Smooth muscle cell (in vitro differentiated cells): ENCODE measurements around the gene SLC1A5. TPM values are rescaled to one million over a fixed set of nuclear protein-coding genes. Genes with fewer than 3 reads are reported as not detected.
A peak's percentile ranks its signal among the peaks of the same experiment; 100 is the strongest.

Experiments used
- DNase-seq: peaks from one replicate; lab custom pipeline; 2025; ENCODE audit not compliant: unreplicated experiment; lab: John Stamatoyannopoulos, UW
- H2AFZ ChIP-seq: fragments of 200-600 bp; sonication (generic); 2 replicates; pipeline ENCODE4 v1.6.0; 2016; ENCODE audit warnings: antibody characterized with exemption, low read depth, mild to moderate bottlenecking
- H3F3A ChIP-seq: fragments of 200-600 bp; sonication (generic); 2 replicates; pipeline ENCODE4 v1.6.0; 2017; ENCODE audit warnings: antibody characterized with exemption, low read depth
- H3K27ac ChIP-seq: fragments of 200-600 bp; sonication (generic); 2 replicates; pipeline ENCODE4 v1.5.1; 2016; ENCODE audit warnings: low read depth, mild to moderate bottlenecking
- H3K27me3 ChIP-seq: fragments of 200-600 bp; sonication (generic); 2 replicates; pipeline ENCODE4 v1.6.1; 2016; ENCODE audit warnings: low read depth, mild to moderate bottlenecking
- H3K36me3 ChIP-seq: fragments of 200-600 bp; sonication (generic); 2 replicates; pipeline ENCODE4 v1.5.1; 2016; ENCODE audit warnings: low read depth
- H3K4me1 ChIP-seq: fragments of 200-600 bp; sonication (generic); 2 replicates; pipeline ENCODE4 v1.5.1; 2016; ENCODE audit warnings: low read depth
- H3K4me2 ChIP-seq: fragments of 200-600 bp; sonication (generic); 2 replicates; pipeline ENCODE4 v1.6.0; 2016; ENCODE audit warnings: mild to moderate bottlenecking
- H3K4me3 ChIP-seq: fragments of 200-600 bp; sonication (generic); 2 replicates; pipeline ENCODE4 v1.5.1; 2016; ENCODE audit warnings: mild to moderate bottlenecking
- H3K79me2 ChIP-seq: fragments of 200-600 bp; sonication (generic); 2 replicates; pipeline ENCODE4 v1.6.0; 2016; ENCODE audit warnings: low read depth, mild to moderate bottlenecking
- H3K9ac ChIP-seq: fragments of 200-600 bp; sonication (generic); 2 replicates; pipeline ENCODE4 v1.6.0; 2016; ENCODE audit warnings: low read depth
- H3K9me3 ChIP-seq: fragments of 200-600 bp; sonication (generic); replicated peaks from 2 replicates; pipeline ENCODE4 v1.5.1; 2016; ENCODE audit warnings: low read depth
- H4K20me1 ChIP-seq: fragments of 200-600 bp; sonication (generic); 2 replicates; pipeline ENCODE4 v1.6.0; 2016; ENCODE audit warnings: low read depth
- WGBS: methylation state at CpG from one replicate; pipeline ENCODE4 v1.1.7; 2016; ENCODE audit warnings: low lambda C conversion rate; 5-methylcytosine and 5-hydroxymethylcytosine counted together
- polyA plus RNA-seq: library from polyadenylated mRNA; unstranded; fragments of >200 nt; fragmentation: Nextera tagmentation; extraction: Ambion mirVana; gene quantifications from 2 replicates; pipeline ENCODE4 v1.2.1, GENCODE V29; 2016
- total RNA-seq: library from RNA; depleted of rRNA; stranded (reverse); fragments of >200 nt; gene quantifications from 2 replicates; pipeline ENCODE4 v1.2.3, GENCODE V29; 2014
- TF ChIP-seq, protein P1 (sequence below): fragments of 200-600 bp; sonication (generic); IDR thresholded peaks from 2 replicates; pipeline ENCODE4 v1.5.1; 2017; ENCODE audit warnings: borderline replicate concordance, mild to moderate bottlenecking, antibody characterized with exemption; ENCODE audit not compliant: insufficient read depth, poor library complexity, severe bottlenecking

The SLC1A5 gene
- total and polyA plus RNA-seq, 2 experiments from 2014 or later = 101 to 231 TPM

DNA sequence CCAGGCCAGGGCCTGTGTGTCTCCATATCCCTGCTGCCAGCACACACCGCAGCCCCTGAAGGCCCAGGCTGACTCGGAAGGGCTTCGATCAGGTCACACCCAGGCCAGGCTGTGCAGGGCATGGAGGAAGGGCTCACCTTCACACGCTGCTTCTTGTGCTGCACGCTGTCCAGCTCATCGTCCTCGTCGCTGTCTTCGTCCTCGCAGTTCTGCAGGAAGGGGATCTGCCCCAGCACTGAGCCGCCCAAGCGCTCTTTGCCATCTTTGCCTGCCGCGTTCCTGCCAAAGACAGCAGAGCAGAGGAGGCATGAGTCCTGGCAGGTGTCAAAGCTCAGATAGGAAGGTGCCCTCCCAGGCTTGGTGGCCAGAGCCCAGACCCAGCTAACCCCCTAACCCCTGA, 57.8 kb downstream of the SLC1A5 start:
- no peaks in the 10 kb centered on the region for H3K4me1 ChIP-seq
- H3K4me2 ChIP-seq = no peak overlapping the region
- WGBS = 96% methylated on average over 14 of the region's 14 CpGs
- H3K9ac ChIP-seq = no peak overlapping the region
- H3K4me3 ChIP-seq = no peak overlapping the region
- H3K9me3 ChIP-seq = no peaks in the 10 kb centered on the region
- H4K20me1 ChIP-seq = peaks cover 99% of the 10 kb centered on the region
- H3K27me3 ChIP-seq = no peaks in the 10 kb centered on the region
- TF ChIP-seq, protein P1, sequence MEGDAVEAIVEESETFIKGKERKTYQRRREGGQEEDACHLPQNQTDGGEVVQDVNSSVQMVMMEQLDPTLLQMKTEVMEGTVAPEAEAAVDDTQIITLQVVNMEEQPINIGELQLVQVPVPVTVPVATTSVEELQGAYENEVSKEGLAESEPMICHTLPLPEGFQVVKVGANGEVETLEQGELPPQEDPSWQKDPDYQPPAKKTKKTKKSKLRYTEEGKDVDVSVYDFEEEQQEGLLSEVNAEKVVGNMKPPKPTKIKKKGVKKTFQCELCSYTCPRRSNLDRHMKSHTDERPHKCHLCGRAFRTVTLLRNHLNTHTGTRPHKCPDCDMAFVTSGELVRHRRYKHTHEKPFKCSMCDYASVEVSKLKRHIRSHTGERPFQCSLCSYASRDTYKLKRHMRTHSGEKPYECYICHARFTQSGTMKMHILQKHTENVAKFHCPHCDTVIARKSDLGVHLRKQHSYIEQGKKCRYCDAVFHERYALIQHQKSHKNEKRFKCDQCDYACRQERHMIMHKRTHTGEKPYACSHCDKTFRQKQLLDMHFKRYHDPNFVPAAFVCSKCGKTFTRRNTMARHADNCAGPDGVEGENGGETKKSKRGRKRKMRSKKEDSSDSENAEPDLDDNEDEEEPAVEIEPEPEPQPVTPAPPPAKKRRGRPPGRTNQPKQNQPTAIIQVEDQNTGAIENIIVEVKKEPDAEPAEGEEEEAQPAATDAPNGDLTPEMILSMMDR = no peak
- no peaks in the 10 kb centered on the region for H3K36me3 ChIP-seq
- H3F3A ChIP-seq = peaks cover 10% of the 10 kb centered on the region
- peak overlapping the region; percentile 57 for H3K27ac ChIP-seq
- no peak for DNase-seq
- no peak overlapping the region for H2AFZ ChIP-seq
- peaks cover 20% of the 10 kb centered on the region for H3K79me2 ChIP-seq

DNA sequence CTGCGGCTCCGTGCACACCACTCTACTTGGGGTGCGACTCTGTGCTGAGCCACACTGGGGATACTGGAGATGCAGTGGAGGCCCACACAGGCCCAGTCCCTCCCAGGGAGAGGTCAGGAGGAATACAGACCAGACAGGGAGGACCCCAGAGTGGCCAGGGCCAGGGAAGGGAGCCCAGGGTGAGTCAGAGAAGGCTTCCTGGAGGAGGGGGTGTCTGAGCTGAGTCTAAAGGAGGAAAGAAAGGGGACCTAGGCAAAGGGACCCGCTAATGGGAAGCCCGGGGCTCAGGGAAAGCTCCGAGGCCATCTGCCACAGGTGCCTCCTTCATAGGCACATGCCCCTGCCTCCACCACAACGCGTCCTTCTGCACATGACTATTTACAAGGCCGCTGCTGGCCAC, 58.2 kb downstream of the SLC1A5 start:
- H3K9ac ChIP-seq = no peak overlapping the region
- TF ChIP-seq, protein P1 = no peak
- H3K79me2 ChIP-seq = peaks cover 16% of the 10 kb centered on the region
- H3K27ac ChIP-seq = peak overlapping the region; percentile 57
- WGBS = 98% methylated on average over 9 of the region's 9 CpGs
- peaks cover 10% of the 10 kb centered on the region for H3F3A ChIP-seq
- no peaks in the 10 kb centered on the region for H3K4me1 ChIP-seq
- peaks cover 96% of the 10 kb centered on the region for H4K20me1 ChIP-seq
- H3K27me3 ChIP-seq = no peaks in the 10 kb centered on the region
- H3K9me3 ChIP-seq = no peaks in the 10 kb centered on the region
- DNase-seq = no peak
- no peak overlapping the region for H2AFZ ChIP-seq
- no peaks in the 10 kb centered on the region for H3K36me3 ChIP-seq
- no peak overlapping the region for H3K4me3 ChIP-seq
- no peak overlapping the region for H3K4me2 ChIP-seq

DNA sequence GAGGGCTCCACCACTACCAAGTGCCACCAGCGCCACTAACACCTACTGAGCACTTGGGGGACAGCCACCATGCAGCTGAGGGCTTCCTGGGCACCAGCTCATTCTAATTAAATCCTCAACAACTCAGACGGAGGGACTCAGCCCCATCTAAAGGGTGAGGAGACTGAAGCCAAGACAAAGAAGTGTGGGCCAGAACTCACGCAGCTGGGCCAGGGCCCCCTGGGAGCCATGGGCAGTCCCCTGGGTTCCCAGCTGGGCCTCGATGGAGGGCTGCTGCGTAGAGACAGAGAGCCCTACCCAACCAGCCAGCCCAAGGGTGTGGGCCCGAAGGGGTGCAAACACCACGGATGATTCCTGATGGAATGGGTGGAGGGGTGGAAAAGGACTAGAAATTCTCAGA, 58.7 kb downstream of the SLC1A5 start:
- TF ChIP-seq, protein P1 = no peak
- Histone ChIP-seq H2AFZ (no peak overlapping the region), H3K9ac (no peak overlapping the region), H3K4me1 (no peaks in the 10 kb centered on the region), H3K27me3 (no peaks in the 10 kb centered on the region), H3K79me2 (peaks cover 11% of the 10 kb centered on the region), H3K27ac (no peak overlapping the region), H4K20me1 (peaks cover 91% of the 10 kb centered on the region), H3K4me3 (no peak overlapping the region), H3K36me3 (no peaks in the 10 kb centered on the region), H3K4me2 (no peak overlapping the region), H3K9me3 (no peaks in the 10 kb centered on the region), H3F3A (peaks cover 10% of the 10 kb centered on the region)
- 98% methylated on average over 7 of the region's 7 CpGs for WGBS
- DNase-seq = no peak

DNA sequence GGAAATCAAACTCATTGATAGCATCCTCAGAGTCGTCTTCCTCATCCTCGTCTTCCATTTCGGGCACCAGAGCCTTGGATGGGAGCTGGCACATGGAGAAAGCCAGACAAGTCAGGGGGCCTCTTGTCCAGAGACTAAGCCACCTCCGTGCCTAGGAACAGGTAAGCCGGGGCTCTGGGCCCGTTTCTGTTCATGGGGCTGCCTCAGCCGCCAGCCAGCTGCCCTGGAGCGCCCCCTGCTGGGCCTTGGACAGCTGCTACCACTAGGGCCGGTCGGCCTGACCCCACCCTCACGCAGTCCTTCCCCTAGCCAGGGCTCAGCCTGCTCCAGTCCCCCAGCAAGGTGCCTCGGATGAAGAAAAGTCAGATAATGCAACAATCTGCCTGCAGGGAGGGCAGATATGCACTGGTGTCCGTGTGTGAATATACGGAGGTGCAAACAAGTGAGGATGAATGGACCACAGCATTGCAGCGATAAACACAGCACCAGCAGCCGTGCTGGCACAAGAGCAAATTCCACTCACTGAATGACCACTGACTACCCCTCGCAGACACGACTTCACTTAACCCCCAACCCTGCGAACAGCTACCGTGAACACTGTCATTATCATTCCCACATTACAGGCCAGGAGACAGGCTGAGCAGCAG, 59.6 kb downstream of the SLC1A5 start:
- no peak overlapping the region for H3K4me3 ChIP-seq
- peaks cover 82% of the 10 kb centered on the region for H4K20me1 ChIP-seq
- no peak overlapping the region for H3K27ac ChIP-seq
- DNase-seq = peak; percentile 10
- no peaks in the 10 kb centered on the region for H3K36me3 ChIP-seq
- peaks cover 4% of the 10 kb centered on the region for H3F3A ChIP-seq
- H3K79me2 ChIP-seq = peaks cover 4% of the 10 kb centered on the region
- H3K9ac ChIP-seq = no peak overlapping the region
- TF ChIP-seq, protein P1 = peak; percentile 91
- no peak overlapping the region for H2AFZ ChIP-seq
- no peaks in the 10 kb centered on the region for H3K27me3 ChIP-seq
- WGBS = 63% methylated on average over 20 of the region's 20 CpGs
- no peak overlapping the region for H3K4me2 ChIP-seq
- H3K4me1 ChIP-seq = no peaks in the 10 kb centered on the region
- no peaks in the 10 kb centered on the region for H3K9me3 ChIP-seq
